Adrenal gland (tissue), 12 donors: Measurements from ENCODE around the gene MRFAP1L1. TPM values are rescaled to one million over a fixed set of nuclear protein-coding genes. Genes with fewer than 3 reads are reported as not detected.

Experiments used
- DNase-seq, 7 donors: peaks; one replicate each; pipeline ENCODE4 v3.0.0-alpha.2; 2019 to 2020
- H3K27ac ChIP-seq, 5 donors: fragments of 200-600 bp; sonication (generic) in 4 of 5; 1 replicate in 3 of 5; 2 replicates in 2 of 5; pipeline versions ENCODE4 v1.5.1 to v1.8.0; 2016 to 2020; ENCODE audit warnings: mild to moderate bottlenecking in 1 of 5
- H3K27me3 ChIP-seq: fragments of 200-600 bp; 2 replicates; pipeline ENCODE4 v1.8.0; 2021
- H3K36me3 ChIP-seq, 2 donors: fragments of 200-600 bp; replicated peaks in 1 of 2; 1 replicate in 1 of 2; 2 replicates in 1 of 2; pipeline versions ENCODE4 v1.5.1 to v1.8.0; 2018 to 2022
- H3K4me1 ChIP-seq, 2 donors: fragments of 200-600 bp; replicated peaks in 1 of 2; 1 replicate in 1 of 2; 2 replicates in 1 of 2; pipeline versions ENCODE4 v1.5.1 to v1.8.0; 2018 to 2021
- H3K4me3 ChIP-seq, 4 donors: fragments of 200-600 bp; sonication (generic) in 3 of 4; one replicate each; pipeline ENCODE4 v1.5.1; 2016 to 2018
- H3K9me3 ChIP-seq, 3 donors: fragments of 200-600 bp; sonication (generic) in 1 of 3; replicated peaks in 1 of 3; 1 replicate in 2 of 3; 2 replicates in 1 of 3; pipeline versions ENCODE4 v1.5.1 to v1.8.0; 2016 to 2021
- POLR2A ChIP-seq, 2 donors: fragments of 450-650 bp; IDR thresholded peaks; one replicate each; pipeline ENCODE4 v1.6.1; 2017; ENCODE audit warnings: antibody characterized with exemption in 2 of 2, mild to moderate bottlenecking in 2 of 2, moderate library complexity in 1 of 2
- WGBS, 4 donors: extraction: QIAGEN DNeasy Blood & Tissue Kit in 2 of 4; methylation state at CpG; one replicate each; pipeline versions ENCODE4 v1.1.5 to v1.1.7; 2013 to 2017; 5-methylcytosine and 5-hydroxymethylcytosine counted together
- intact Hi-C, 2 donors: fragments of 100-400 bp; cut with DNase I; formaldehyde crosslinking; loops; one replicate each; pipeline versions ENCODE4 v1.14.1 to v1.15.0; 2022 to 2023
- polyA plus RNA-seq, 3 donors: library from polyadenylated mRNA; stranded (reverse); fragments of 200-250 nt in 2 of 3; fragments of 350-450 nt in 1 of 3; fragmentation: Illumina TruSeq in 1 of 3; extraction: RNeasy Lipid Tissue Mini Kit (QIAGEN cat#74804) in 1 of 3; gene quantifications; one replicate each; pipeline ENCODE4 v1.2.3, GENCODE V29; 2013 to 2014
- total RNA-seq, 9 donors: library from RNA; depleted of rRNA in 4 of 9; stranded (reverse); fragments of >200 nt in 4 of 9; fragments of 120-200 nt in 1 of 9; fragmentation: NEBNext Ultra II Directional in 1 of 9; extraction: Animal tissue kit (Norgen Biotek cat#: 25700) in 1 of 9; gene quantifications; one replicate each; pipeline versions ENCODE4 v1.1.0 to v1.2.4, GENCODE V29; 2013 to 2023
- TF ChIP-seq, protein P1 (sequence below), 6 experiments: fragments of 450-650 bp in 4 of 6; fragments of 200-600 bp in 2 of 6; sonication (generic) in 1 of 6; IDR thresholded peaks; 1 replicate in 5 of 6; 2 replicates in 1 of 6; pipeline versions ENCODE4 v1.5.1 to v1.8.0; 2016 to 2021; ENCODE audit warnings: antibody characterized with exemption in 6 of 6, mild to moderate bottlenecking in 2 of 6, moderate library complexity in 1 of 6
- donor health status: healthy with polysubstance abuse.
- donor health status: Bipolar disorder and iron deficiency.
- donor health status: DM: yes; HTN: yes; CAD: no.
- donor health status: DM: no; HTN: no; CAD: no.
- donor health status: DM: no; HTN: no; CAD: no.
- donor health status: DM: yes; HTN: yes; CAD: no.

Gene MRFAP1L1
- total and polyA plus RNA-seq, 12 donors: 53.0 to 100 (median 63.2) TPM

- no peaks in the 10 kb centered on the region for H3K27me3 ChIP-seq
- no peak overlapping the region for H3K27ac ChIP-seq
- 84 to 90% (median 87%) methylated on average over 13 of the region's 13 CpGs for WGBS, 4 donors
- TF ChIP-seq, protein P1, sequence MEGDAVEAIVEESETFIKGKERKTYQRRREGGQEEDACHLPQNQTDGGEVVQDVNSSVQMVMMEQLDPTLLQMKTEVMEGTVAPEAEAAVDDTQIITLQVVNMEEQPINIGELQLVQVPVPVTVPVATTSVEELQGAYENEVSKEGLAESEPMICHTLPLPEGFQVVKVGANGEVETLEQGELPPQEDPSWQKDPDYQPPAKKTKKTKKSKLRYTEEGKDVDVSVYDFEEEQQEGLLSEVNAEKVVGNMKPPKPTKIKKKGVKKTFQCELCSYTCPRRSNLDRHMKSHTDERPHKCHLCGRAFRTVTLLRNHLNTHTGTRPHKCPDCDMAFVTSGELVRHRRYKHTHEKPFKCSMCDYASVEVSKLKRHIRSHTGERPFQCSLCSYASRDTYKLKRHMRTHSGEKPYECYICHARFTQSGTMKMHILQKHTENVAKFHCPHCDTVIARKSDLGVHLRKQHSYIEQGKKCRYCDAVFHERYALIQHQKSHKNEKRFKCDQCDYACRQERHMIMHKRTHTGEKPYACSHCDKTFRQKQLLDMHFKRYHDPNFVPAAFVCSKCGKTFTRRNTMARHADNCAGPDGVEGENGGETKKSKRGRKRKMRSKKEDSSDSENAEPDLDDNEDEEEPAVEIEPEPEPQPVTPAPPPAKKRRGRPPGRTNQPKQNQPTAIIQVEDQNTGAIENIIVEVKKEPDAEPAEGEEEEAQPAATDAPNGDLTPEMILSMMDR (IDR thresholded peaks at IDR 0.05): peak in 2 of 6 experiments; percentile 6 to 16
- TF ChIP-seq POLR2A (IDR thresholded peaks at IDR 0.05): no peak
- H3K4me3 ChIP-seq: no peak overlapping the region
- peaks cover 7 to 29% of the 10 kb centered on the region in 2 donors for H3K4me1 ChIP-seq
- H3K36me3 ChIP-seq: peaks cover 0 to 8% of the 10 kb centered on the region in 2 donors
- intact Hi-C loops: no loop called here
- H3K9me3 ChIP-seq: no peaks in the 10 kb centered on the region
- DNase-seq: peak in 1 of 7 donors; percentile 11
Observed at GRCh38 chr4:6701371-6701770, 8.3 kb downstream of the MRFAP1L1 start.

GRCh38 chr4:6699903-6700302 lies 9.8 kb downstream of the MRFAP1L1 start:
- intact Hi-C loops: no loop called here
- H3K4me1 ChIP-seq: peaks cover 7 to 22% of the 10 kb centered on the region in 2 donors

GRCh38 chr4:6699388-6699787 lies 10.3 kb downstream of the MRFAP1L1 start:
- no peak for DNase-seq
- peaks cover 0 to 8% of the 10 kb centered on the region in 2 donors for H3K36me3 ChIP-seq
- no peak overlapping the region for H3K27ac ChIP-seq
- no peak overlapping the region for H3K4me3 ChIP-seq
- H3K9me3 ChIP-seq: no peaks in the 10 kb centered on the region
- 71 to 83% (median 73%) methylated on average over 5 of the region's 5 CpGs for WGBS, 4 donors
- peaks cover 7 to 22% of the 10 kb centered on the region in 2 donors for H3K4me1 ChIP-seq
- no peaks in the 10 kb centered on the region for H3K27me3 ChIP-seq
- intact Hi-C loops: no loop called here
- no peak for TF ChIP-seq POLR2A (IDR thresholded peaks at IDR 0.05)
- TF ChIP-seq, protein P1 (IDR thresholded peaks at IDR 0.05): no peak

More at GRCh38 chr4:6699903-6700302, 9.8 kb downstream of the MRFAP1L1 start:
- TF ChIP-seq POLR2A (IDR thresholded peaks at IDR 0.05): no peak
- TF ChIP-seq, protein P1 (IDR thresholded peaks at IDR 0.05): no peak
- H3K36me3 ChIP-seq: peaks cover 0 to 8% of the 10 kb centered on the region in 2 donors
- WGBS, 4 donors: 86 to 100% (median 99%) methylated on average over 1 of the region's 1 CpG
- no peaks in the 10 kb centered on the region for H3K27me3 ChIP-seq
- peak in 1 of 7 donors; percentile 1 for DNase-seq
- no peaks in the 10 kb centered on the region for H3K9me3 ChIP-seq
- H3K4me3 ChIP-seq: no peak overlapping the region
- H3K27ac ChIP-seq: no peak overlapping the region

DNA sequence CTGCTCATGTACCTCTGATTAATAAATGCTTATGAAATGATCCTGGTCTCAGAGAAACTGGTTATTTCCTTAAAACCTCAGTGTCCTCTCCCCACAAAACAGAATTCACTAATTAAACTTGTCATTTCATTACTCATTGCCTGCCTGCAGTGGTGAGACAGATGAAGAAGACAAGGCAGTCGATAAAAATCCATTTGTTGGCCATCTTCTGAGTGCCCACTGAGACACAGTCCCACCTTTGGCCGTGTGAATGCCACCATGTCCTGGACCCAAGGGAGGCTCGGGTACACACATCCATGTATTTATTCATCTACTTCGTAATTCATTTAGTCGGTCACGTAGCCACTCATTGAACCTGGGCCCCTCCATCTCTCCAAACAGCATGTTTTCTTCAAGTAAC lies 12.5 kb downstream of the MRFAP1L1 start:
- no peaks in the 10 kb centered on the region for H3K9me3 ChIP-seq
- intact Hi-C loops: no loop called here
- H3K27me3 ChIP-seq: no peaks in the 10 kb centered on the region
- WGBS, 4 donors: 91 to 95% (median 93%) methylated on average over 6 of the region's 6 CpGs
- H3K4me3 ChIP-seq: no peak overlapping the region
- peaks cover 0 to 8% of the 10 kb centered on the region in 2 donors for H3K36me3 ChIP-seq
- H3K27ac ChIP-seq: peak overlapping the region in 2 of 5 donors; percentile 48 to 77
- TF ChIP-seq, protein P1 (IDR thresholded peaks at IDR 0.05): no peak
- TF ChIP-seq POLR2A (IDR thresholded peaks at IDR 0.05): no peak
- peak in 1 of 7 donors; percentile 7 for DNase-seq
- peaks cover 0 to 14% of the 10 kb centered on the region in 2 donors for H3K4me1 ChIP-seq
